BLaER1 (cell line): ENCODE measurements around the gene CCDC102B.

ENCODE experiments used
- H3K27ac ChIP-seq: shearing (Covaris generic); formaldehyde crosslinking; 2 replicates; pipeline ENCODE4 v1.8.1; 2022
- H3K27me3 ChIP-seq: shearing (Covaris generic); formaldehyde crosslinking; 2 replicates; pipeline ENCODE4 v1.8.1; 2022
- H3K36me3 ChIP-seq: shearing (Covaris generic); formaldehyde crosslinking; 2 replicates; pipeline ENCODE4 v1.8.1; 2022
- H3K4me1 ChIP-seq: shearing (Covaris generic); formaldehyde crosslinking; 2 replicates; pipeline ENCODE4 v1.8.1; 2022
- H3K4me2 ChIP-seq: shearing (Covaris generic); formaldehyde crosslinking; 2 replicates; pipeline ENCODE4 v1.8.1; 2022
- H3K4me3 ChIP-seq: shearing (Covaris generic); formaldehyde crosslinking; 2 replicates; pipeline ENCODE4 v1.8.1; 2022
- H3K9ac ChIP-seq: shearing (Covaris generic); formaldehyde crosslinking; 2 replicates; pipeline ENCODE4 v1.8.1; 2022
- H3K9me3 ChIP-seq: shearing (Covaris generic); formaldehyde crosslinking; 2 replicates; pipeline ENCODE4 v1.8.1; 2022
- H4K20me1 ChIP-seq: shearing (Covaris generic); formaldehyde crosslinking; 2 replicates; pipeline ENCODE4 v1.8.1; 2022
- Cebpa-rat ChIP-seq: shearing (Covaris generic); IDR thresholded peaks from 2 replicates; pipeline ENCODE4 v1.8.1; 2022

CCDC102B gene

DNA sequence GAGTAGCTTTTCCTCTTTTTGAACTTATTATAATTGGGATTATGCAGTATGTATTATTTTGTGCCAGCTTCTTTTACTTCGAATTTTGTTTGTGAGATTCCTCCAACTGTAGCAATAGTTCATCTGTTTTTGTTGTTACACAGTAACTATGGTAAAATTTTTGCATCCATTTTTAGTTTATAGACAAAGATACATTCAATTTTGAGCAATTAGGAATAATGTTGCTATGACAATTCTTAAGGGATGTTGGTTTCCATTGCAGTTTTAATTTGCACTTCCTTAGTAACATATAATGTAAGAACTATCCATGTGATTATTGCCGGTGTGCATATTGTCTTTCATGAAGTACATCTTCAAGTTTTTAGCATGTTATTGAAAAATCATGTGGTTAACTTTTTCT is 20.7 kb downstream of the CCDC102B start:
- H4K20me1 ChIP-seq: no peaks in the 10 kb centered on the region
- 0 out of 2 replicates have a peak, but pooled peaks cover 4% of the 10 kb centered on the region for H3K4me1 ChIP-seq
- no peaks in the 10 kb centered on the region for H3K9me3 ChIP-seq
- no peaks in the 10 kb centered on the region for H3K27me3 ChIP-seq
- no peak overlapping the region for H3K9ac ChIP-seq
- H3K4me3 ChIP-seq: no peak overlapping the region
- TF ChIP-seq Cebpa-rat: no peak
- no peaks in the 10 kb centered on the region for H3K36me3 ChIP-seq
- no peak overlapping the region for H3K4me2 ChIP-seq
- no peak overlapping the region for H3K27ac ChIP-seq

- Histone ChIP-seq H3K9ac (no peak overlapping the region), H3K9me3 (no peaks in the 10 kb centered on the region), H3K36me3 (no peaks in the 10 kb centered on the region), H3K4me2 (no peak overlapping the region), H3K4me1 (0 out of 2 replicates have a peak, but pooled peaks cover 4% of the 10 kb centered on the region), H4K20me1 (no peaks in the 10 kb centered on the region), H3K4me3 (no peak overlapping the region), H3K27ac (no peak overlapping the region), H3K27me3 (no peaks in the 10 kb centered on the region)
- no peak for TF ChIP-seq Cebpa-rat
Observed at GRCh38 chr18:68822926-68823325, 25.0 kb downstream of the CCDC102B start.

DNA sequence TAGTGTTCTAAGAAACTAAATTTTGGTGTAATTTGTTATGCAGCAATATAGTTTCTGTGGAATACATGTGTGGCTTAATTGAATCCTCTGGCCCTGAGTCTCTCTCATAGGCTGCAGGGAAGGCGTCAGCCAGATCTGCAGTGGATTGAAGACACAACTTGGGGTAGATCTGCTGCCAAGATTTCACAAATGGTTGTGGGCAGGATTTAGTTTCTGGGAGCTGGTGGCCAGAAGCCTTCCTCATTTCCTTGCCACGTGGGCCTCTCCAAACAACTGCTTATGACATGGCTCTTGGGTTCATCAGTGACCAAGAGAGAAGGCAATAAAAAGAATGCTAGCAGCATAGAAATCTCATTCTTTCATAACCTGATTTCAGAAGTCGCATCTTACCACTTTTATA is 28.2 kb downstream of the CCDC102B start:
- Histone ChIP-seq H3K9me3 (no peaks in the 10 kb centered on the region), H3K4me3 (no peak overlapping the region), H3K36me3 (no peaks in the 10 kb centered on the region), H3K27ac (no peak overlapping the region), H3K9ac (no peak overlapping the region), H3K27me3 (no peaks in the 10 kb centered on the region), H3K4me1 (no peaks in the 10 kb centered on the region), H3K4me2 (no peak overlapping the region), H4K20me1 (no peaks in the 10 kb centered on the region)
- TF ChIP-seq Cebpa-rat: no peak

DNA sequence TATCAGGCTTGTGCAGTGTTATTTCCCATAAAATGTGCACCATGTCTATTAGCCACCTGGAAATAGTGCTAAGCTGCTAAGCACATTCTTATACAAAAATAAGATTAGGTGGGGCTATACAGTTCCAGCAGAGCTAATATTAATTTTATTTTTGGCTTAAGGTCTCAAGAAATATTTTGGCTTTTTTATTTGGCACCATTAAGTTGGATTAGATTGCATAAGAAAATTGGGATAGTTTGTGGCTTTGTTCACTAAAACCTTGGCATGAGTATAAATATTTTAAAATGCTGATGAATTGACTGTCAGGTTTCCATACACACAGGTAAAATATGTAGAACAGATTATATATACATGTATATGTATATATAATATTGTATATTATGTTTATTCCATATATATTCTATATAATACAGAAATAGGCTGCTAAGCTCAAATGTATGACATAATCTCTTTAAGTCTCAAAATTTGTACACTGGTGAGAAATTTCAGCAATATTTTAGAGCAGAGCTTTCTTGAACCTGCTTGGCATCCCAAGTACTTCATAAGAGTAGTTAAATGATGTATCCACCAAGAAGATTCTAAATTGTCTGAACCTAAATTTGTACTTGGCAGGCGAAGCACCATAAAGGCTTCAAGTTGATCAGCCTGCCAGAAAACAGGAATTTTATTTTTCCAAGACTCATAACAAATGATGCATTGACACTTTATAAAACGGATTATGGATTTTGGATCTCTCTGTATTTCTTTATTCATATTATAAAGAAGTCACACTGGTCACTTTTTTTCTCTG is 32.6 kb downstream of the CCDC102B start:
- H3K4me3 ChIP-seq: no peak overlapping the region
- no peaks in the 10 kb centered on the region for H4K20me1 ChIP-seq
- H3K27me3 ChIP-seq: no peaks in the 10 kb centered on the region
- no peaks in the 10 kb centered on the region for H3K4me1 ChIP-seq
- no peak overlapping the region for H3K9ac ChIP-seq
- H3K4me2 ChIP-seq: no peak overlapping the region
- H3K36me3 ChIP-seq: no peaks in the 10 kb centered on the region
- H3K9me3 ChIP-seq: no peaks in the 10 kb centered on the region
- TF ChIP-seq Cebpa-rat: no peak
- H3K27ac ChIP-seq: no peak overlapping the region

DNA sequence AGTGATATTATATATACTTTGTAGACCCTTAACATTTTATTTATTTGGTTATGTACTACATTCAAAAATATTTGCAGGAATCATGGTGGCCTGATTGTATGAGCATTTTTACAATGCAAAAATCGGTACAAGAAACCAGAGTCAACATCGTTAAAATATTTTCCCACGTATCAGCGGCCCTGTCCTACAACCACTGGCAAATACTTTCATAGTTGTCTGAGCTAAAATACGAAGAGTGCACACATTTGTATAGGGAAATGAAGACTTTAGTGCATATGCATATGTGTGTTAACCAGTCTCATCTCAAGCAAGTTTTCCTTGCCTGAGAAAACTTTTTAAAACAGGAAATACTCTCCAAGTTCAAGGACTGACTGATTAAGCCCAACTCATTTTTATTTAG is 35.9 kb downstream of the CCDC102B start:
- H3K9ac ChIP-seq: no peak overlapping the region
- no peak overlapping the region for H3K4me3 ChIP-seq
- H3K36me3 ChIP-seq: no peaks in the 10 kb centered on the region
- no peak overlapping the region for H3K27ac ChIP-seq
- H3K27me3 ChIP-seq: no peaks in the 10 kb centered on the region
- H4K20me1 ChIP-seq: no peaks in the 10 kb centered on the region
- H3K4me2 ChIP-seq: no peak overlapping the region
- H3K4me1 ChIP-seq: no peaks in the 10 kb centered on the region
- no peak for TF ChIP-seq Cebpa-rat
- H3K9me3 ChIP-seq: no peaks in the 10 kb centered on the region

DNA sequence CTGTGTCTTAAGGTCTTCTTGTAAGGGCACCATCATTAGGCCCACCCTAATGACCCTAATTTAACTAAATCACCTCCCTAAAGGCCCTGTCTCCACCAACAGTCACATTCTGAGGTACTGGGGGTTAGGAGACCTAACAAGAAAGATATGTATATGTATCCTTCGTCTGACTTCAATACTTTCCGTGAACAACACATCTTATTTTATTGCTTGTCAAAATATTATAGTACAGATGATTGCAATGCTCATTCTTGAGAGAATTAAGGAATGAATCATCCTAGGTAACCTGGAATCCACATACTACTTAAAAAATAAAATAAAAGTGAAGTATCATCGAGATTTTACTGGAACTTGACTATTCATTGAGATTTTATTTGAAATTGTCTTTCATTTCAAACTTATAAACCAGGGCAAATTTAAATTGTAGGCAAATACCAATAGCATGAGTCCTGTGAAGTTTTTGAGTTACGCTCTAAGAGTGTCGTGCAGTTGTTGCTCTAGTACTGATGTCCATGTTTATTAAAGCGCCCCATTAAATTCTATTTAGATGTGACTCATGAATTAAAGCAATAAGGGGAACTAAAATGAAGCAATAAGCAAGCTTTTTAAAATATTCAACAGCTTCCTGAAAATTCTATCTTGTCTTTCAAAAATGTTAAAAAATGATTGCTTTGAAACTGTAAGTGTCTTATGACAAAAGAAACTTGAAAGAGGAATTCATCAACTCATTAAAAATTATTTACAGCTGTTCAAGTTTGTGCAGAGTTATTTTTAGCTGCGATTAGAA is 40.0 kb downstream of the CCDC102B start:
- Histone ChIP-seq H3K27ac (no peak overlapping the region), H3K4me2 (no peak overlapping the region)
- TF ChIP-seq Cebpa-rat: no peak

DNA sequence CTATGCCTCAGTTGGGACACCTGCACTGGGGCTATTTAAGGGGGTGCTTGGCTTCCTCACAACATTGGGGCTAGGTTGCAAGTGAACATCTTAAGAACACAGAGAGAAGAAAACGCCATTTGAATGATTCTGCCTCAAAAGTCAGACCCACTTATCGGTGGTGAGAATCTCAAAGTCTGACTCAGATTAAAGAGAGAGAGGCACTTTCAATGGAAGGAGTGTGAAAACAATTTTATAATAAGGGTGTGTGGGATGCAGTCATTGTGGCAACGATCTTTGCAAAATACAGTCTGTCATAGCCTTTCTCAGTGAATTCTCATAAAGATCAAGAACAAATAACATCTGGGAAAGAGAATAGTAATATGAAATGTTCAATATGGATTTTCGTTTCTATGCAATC is 41.8 kb downstream of the CCDC102B start:
- Histone ChIP-seq H3K36me3 (no peaks in the 10 kb centered on the region), H3K9me3 (no peaks in the 10 kb centered on the region), H4K20me1 (no peaks in the 10 kb centered on the region), H3K27me3 (no peaks in the 10 kb centered on the region), H3K4me1 (no peaks in the 10 kb centered on the region), H3K4me2 (no peak overlapping the region), H3K27ac (no peak overlapping the region), H3K9ac (no peak overlapping the region), H3K4me3 (no peak overlapping the region)
- no peak for TF ChIP-seq Cebpa-rat

More for the DNA sequence above, 40.0 kb downstream of the CCDC102B start:
- Histone ChIP-seq H3K9me3 (no peaks in the 10 kb centered on the region), H3K4me3 (no peak overlapping the region), H3K9ac (no peak overlapping the region), H4K20me1 (no peaks in the 10 kb centered on the region), H3K4me1 (no peaks in the 10 kb centered on the region), H3K36me3 (no peaks in the 10 kb centered on the region), H3K27me3 (no peaks in the 10 kb centered on the region)

DNA sequence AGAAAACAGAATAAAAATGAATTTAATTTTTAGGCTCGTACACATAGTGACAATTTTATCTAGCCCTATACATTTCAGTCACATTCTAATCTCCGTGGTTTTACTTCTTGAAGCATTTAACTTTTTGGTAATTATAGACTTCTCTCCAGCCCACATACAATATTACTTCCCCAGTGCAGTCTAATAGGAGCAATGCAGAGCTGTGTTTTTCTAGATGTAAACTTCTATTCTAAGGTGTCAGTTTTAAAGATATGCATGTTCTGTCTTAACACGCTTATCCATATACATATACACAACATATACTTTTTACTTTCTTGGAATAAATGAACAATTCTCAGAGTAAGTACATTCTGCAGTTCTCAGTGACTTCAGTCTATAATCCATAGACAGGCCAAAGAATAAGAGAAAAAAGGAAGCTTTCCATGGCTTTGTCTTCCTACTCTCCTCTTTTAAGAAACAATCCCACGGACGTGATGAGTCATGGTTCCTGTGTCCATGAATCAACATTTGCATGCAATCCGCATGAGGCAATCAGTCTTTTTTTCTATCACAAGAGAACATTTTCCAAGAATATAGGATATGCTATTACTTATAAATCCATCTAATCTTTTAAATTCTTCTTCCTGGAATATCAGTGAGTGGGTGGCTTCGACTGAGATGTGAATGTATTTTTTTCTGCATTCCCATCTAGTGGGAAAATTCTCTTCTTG is 42.8 kb downstream of the CCDC102B start:
- no peak for TF ChIP-seq Cebpa-rat
- Histone ChIP-seq H3K9me3 (no peaks in the 10 kb centered on the region), H4K20me1 (no peaks in the 10 kb centered on the region), H3K27me3 (no peaks in the 10 kb centered on the region), H3K4me3 (no peak overlapping the region), H3K4me1 (no peaks in the 10 kb centered on the region), H3K9ac (no peak overlapping the region), H3K36me3 (no peaks in the 10 kb centered on the region), H3K27ac (no peak overlapping the region), H3K4me2 (no peak overlapping the region)

GRCh38 chr18:68841301-68841700 is 43.4 kb downstream of the CCDC102B start:
- H3K4me1 ChIP-seq: no peaks in the 10 kb centered on the region
- no peak for TF ChIP-seq Cebpa-rat
- H3K4me3 ChIP-seq: no peak overlapping the region
- no peaks in the 10 kb centered on the region for H3K27me3 ChIP-seq
- no peak overlapping the region for H3K27ac ChIP-seq
- H4K20me1 ChIP-seq: no peaks in the 10 kb centered on the region
- no peak overlapping the region for H3K4me2 ChIP-seq
- H3K36me3 ChIP-seq: no peaks in the 10 kb centered on the region
- H3K9me3 ChIP-seq: no peaks in the 10 kb centered on the region
- H3K9ac ChIP-seq: no peak overlapping the region

- no peaks in the 10 kb centered on the region for H3K27me3 ChIP-seq
- H3K4me1 ChIP-seq: no peaks in the 10 kb centered on the region
- H3K36me3 ChIP-seq: no peaks in the 10 kb centered on the region
- no peaks in the 10 kb centered on the region for H4K20me1 ChIP-seq
- no peak overlapping the region for H3K4me3 ChIP-seq
- no peak overlapping the region for H3K9ac ChIP-seq
- H3K9me3 ChIP-seq: no peaks in the 10 kb centered on the region
- TF ChIP-seq Cebpa-rat: no peak
- no peak overlapping the region for H3K4me2 ChIP-seq
- no peak overlapping the region for H3K27ac ChIP-seq
Observed at GRCh38 chr18:68842951-68843350, 45.1 kb downstream of the CCDC102B start.
